Measurements from ENCODE around the gene INPP5A.

- TF ChIP-seq CTCF (IDR thresholded peaks at IDR 0.05): no peak
- TF ChIP-seq POLR2AphosphoS5 (IDR thresholded peaks at IDR 0.05): no peak
Measured at GRCh38 chr10:132667342-132668047, 129.9 kb downstream of the INPP5A start.
